ENCODE measurements around the gene TENM3. TPM values are rescaled to one million over a fixed set of nuclear protein-coding genes. Genes with fewer than 3 reads are reported as not detected.

Gene TENM3
- total RNA-seq, 1 experiment from 2014 or later: 71.0 TPM

DNA sequence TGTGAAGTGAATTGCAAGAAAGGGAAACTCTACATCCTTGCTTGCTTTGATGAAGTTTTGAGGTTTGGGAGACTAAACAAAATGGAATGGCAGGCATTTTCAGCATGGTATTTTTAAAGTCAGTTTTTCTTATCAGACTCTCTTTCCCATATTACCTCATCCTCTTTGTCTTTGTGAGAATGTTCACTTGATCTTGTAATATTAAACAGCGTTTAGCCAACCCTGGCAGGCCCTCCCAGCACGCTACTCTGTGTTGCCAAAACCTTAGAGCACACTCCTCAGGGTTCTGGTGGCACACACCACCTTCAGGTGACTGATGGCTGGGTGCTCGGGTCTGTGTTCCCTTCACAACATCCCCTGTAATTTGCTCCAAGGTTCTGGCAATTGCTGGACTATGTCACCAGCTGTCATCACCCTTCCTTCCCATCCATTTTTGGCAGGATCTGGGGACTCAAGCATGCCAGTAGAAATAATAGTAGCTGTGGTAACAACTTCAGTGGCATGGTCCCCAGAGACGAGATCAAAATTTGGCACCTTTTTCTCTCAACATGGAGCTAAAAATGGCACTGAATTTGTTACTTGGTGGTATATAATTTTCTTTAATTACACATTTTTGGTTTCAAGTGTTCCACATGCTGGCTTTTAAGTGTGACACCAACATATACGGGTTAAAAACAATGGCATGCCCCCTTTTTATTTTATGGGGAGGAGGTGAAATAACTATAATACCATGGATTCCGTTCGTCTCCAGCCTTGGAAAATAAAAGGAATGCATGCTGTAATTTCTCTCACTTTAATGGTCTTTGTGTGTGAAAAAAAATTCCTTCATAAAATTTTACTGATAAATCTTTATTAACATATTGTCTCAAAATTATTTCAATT lies 400.8 kb downstream of the TENM3 start (continued):
- TF ChIP-seq, protein P1, sequence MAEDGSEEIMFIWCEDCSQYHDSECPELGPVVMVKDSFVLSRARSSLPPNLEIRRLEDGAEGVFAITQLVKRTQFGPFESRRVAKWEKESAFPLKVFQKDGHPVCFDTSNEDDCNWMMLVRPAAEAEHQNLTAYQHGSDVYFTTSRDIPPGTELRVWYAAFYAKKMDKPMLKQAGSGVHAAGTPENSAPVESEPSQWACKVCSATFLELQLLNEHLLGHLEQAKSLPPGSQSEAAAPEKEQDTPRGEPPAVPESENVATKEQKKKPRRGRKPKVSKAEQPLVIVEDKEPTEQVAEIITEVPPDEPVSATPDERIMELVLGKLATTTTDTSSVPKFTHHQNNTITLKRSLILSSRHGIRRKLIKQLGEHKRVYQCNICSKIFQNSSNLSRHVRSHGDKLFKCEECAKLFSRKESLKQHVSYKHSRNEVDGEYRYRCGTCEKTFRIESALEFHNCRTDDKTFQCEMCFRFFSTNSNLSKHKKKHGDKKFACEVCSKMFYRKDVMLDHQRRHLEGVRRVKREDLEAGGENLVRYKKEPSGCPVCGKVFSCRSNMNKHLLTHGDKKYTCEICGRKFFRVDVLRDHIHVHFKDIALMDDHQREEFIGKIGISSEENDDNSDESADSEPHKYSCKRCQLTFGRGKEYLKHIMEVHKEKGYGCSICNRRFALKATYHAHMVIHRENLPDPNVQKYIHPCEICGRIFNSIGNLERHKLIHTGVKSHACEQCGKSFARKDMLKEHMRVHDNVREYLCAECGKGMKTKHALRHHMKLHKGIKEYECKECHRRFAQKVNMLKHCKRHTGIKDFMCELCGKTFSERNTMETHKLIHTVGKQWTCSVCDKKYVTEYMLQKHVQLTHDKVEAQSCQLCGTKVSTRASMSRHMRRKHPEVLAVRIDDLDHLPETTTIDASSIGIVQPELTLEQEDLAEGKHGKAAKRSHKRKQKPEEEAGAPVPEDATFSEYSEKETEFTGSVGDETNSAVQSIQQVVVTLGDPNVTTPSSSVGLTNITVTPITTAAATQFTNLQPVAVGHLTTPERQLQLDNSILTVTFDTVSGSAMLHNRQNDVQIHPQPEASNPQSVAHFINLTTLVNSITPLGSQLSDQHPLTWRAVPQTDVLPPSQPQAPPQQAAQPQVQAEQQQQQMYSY (CRISPR knock-in tag; IDR thresholded peaks at IDR 0.05): no peak
- no peak for TF ChIP-seq KAT7 (CRISPR knock-in tag; IDR thresholded peaks at IDR 0.05; ENCODE audit: borderline replicate concordance)
- TF ChIP-seq FOXJ3 (CRISPR knock-in tag; IDR thresholded peaks at IDR 0.05; ENCODE audit: borderline replicate concordance): no peak
- TF ChIP-seq NFATC4 (CRISPR knock-in tag; IDR thresholded peaks at IDR 0.05): no peak

DNA sequence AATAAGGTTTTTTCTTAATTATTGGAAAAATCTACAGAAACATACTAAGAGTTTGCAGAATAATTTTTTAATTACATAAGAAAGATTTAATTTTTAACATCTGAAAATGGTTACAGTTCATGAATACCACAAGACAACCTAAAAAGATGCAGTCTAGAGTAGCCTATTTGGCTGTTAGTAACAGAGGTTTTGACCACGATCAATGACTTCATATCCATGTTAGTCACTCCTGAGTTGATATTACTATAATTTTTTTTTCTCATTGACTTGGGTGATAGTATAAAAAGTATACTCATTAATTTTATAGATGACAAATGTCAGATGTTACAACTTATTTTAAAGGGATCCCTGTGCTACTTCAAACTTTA lies 401.5 kb downstream of the TENM3 start:
- TF ChIP-seq ZNF138 (CRISPR knock-in tag; conservative IDR thresholded peaks at IDR 0.05): no peak
- Mint-ChIP-seq H3K36me3 (peaks cover 22% of the 10 kb centered on the region), H3K4me1 (peaks cover 2% of the 10 kb centered on the region; the same call in 1 of the 2 replicates), H3K4me3 (no peak overlapping the region), H3K9me3 (peaks cover 13% of the 10 kb centered on the region), H3K27me3 (ENCODE audit: low read depth) (no peaks in the 10 kb centered on the region), H3K27ac (no peak overlapping the region)
- DNase-seq (ENCODE audit: low spot score) (no peak), ATAC-seq (no peak)
- CTCF ChIA-PET: no interaction called here
- POLR2A ChIA-PET: no interaction called here

DNA sequence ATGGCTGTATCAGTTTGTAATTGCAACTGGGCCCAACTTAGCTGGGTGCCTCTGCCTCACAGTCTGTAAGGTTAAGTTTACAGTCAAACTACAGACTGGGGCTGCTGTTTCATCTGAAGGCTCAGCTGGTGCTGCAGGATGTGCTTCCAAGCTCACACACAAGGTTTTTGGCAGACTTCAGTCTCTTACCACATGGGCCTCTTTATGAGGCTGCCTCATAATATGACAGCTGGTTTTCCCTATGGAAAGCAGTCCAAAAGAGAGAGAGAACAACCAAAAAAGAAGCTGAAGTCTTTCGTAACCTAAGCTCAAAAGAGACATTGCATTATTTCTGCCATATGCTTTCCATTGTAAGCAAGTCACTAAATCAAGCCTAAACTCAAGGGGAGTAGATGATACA lies 402.3 kb downstream of the TENM3 start:
- DNase-seq (ENCODE audit: low spot score): no peak
- Mint-ChIP-seq H3K36me3 (peaks cover 22% of the 10 kb centered on the region), H3K4me3 (no peak overlapping the region), H3K9me3 (peaks cover 13% of the 10 kb centered on the region), H3K27me3 (ENCODE audit: low read depth) (no peaks in the 10 kb centered on the region; the same call in 1 of the 2 replicates), H3K27ac (no peak overlapping the region), H3K4me1 (peaks cover 2% of the 10 kb centered on the region; the same call in 1 of the 2 replicates)
- TF ChIP-seq FOXK1 (CRISPR knock-in tag; IDR thresholded peaks at IDR 0.05) (no peak), OVOL2 (CRISPR knock-in tag; IDR thresholded peaks at IDR 0.05; ENCODE audit: borderline replicate concordance) (no peak), FOXP4 (CRISPR knock-in tag; IDR thresholded peaks at IDR 0.05) (no peak)
- TF ChIP-seq, protein P2, sequence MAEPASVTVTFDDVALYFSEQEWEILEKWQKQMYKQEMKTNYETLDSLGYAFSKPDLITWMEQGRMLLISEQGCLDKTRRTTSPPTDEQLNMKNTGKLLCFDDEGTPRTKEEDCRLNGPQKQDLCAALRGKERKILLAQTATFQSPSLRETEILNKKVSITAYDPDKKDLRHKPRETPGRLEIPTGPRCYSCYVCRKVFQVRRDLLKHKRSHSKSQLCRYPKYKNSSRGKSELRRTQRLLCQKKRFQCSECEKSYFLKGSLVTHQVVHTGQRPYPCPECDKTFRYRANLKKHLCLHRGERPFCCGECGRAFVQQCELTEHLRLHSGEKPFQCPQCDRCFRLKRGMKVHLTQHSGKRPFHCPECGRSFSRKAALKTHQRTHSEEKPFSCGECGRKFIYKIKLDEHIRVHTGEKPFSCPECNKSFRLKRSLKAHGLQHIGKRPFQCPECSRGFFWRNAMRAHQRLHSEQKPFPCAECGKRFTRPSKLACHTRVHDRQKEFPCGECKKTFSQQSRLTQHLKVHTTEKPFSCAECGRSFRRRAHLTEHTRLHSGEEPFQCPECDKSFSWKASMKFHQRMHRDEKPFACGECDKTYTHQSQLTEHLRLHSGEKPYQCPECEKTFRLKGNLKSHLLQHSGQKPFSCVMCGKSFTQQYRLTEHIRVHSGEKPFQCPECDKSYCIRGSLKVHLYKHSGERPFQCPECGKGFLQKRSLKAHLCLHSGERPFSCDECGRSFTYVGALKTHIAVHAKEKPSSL (CRISPR knock-in tag; conservative IDR thresholded peaks at IDR 0.05): no peak
- CTCF ChIA-PET: no interaction called here
- no peak for ATAC-seq
- POLR2A ChIA-PET: no interaction called here

- H3K36me3 Mint-ChIP-seq: peaks cover 22% of the 10 kb centered on the region
- peaks cover 13% of the 10 kb centered on the region for H3K9me3 Mint-ChIP-seq
- ChIA-PET CTCF (no interaction called here), POLR2A (no interaction called here)
- peaks cover 2% of the 10 kb centered on the region; the same call in 1 of the 2 replicates for H3K4me1 Mint-ChIP-seq
- ATAC-seq: peak; percentile 58; the same call in 1 of the 2 replicates
- DNase-seq (ENCODE audit: low spot score): no peak
- no peaks in the 10 kb centered on the region; the same call in 1 of the 2 replicates for H3K27me3 Mint-ChIP-seq (ENCODE audit: low read depth)
- TF ChIP-seq USF2 (CRISPR knock-in tag; IDR thresholded peaks at IDR 0.05): peak; percentile 35; the same call in 1 of the 2 replicates
- TF ChIP-seq MYBL2 (CRISPR knock-in tag; IDR thresholded peaks at IDR 0.05): no peak
- H3K4me3 Mint-ChIP-seq: no peak overlapping the region
- H3K27ac Mint-ChIP-seq: no peak overlapping the region
Observed at GRCh38 chr4:182647646-182648300, 404.6 kb downstream of the TENM3 start.
